Inferior parietal cortex (tissue), 1 donor: ENCODE measurements around the gene PILRB.
"Not testable (repeated sequence)": the region's sequence is repeated elsewhere in the genome, so short reads cannot be mapped to it uniquely, and the experiment has no call there.

Experiments
- DNase-seq: peaks from one replicate; pipeline ENCODE4 v3.0.0-alpha.2; 2016; ENCODE audit errors: extremely low spot score

The PILRB gene

GRCh38 chr7:100376066-100376465 is 18.1 kb downstream of the PILRB start:
- no peak for DNase-seq

GRCh38 chr7:100378114-100378755 is 20.3 kb downstream of the PILRB start:
- DNase-seq: no peak

GRCh38 chr7:100380196-100380595 is 22.3 kb downstream of the PILRB start:
- no peak for DNase-seq

GRCh38 chr7:100381531-100382233 is 23.8 kb downstream of the PILRB start:
- DNase-seq: not testable (repeated sequence)

GRCh38 chr7:100382234-100382853 is 24.4 kb downstream of the PILRB start:
- not testable (repeated sequence) for DNase-seq

GRCh38 chr7:100384628-100385294 is 26.8 kb downstream of the PILRB start:
- DNase-seq: no peak

- no peak for DNase-seq
These were observed 29.0 kb downstream of the PILRB start for GRCh38 chr7:100386940-100387339.

- DNase-seq: no peak
These were observed 29.8 kb downstream of the PILRB start for GRCh38 chr7:100387695-100388094.

GRCh38 chr7:100389437-100390088 is 31.6 kb downstream of the PILRB start:
- no peak for DNase-seq

- DNase-seq: no peak
These were observed 32.5 kb downstream of the PILRB start for GRCh38 chr7:100390286-100391009.

- DNase-seq: no peak
These were observed 35.5 kb downstream of the PILRB start for GRCh38 chr7:100393233-100393905.

- no peak for DNase-seq
These were observed 36.2 kb downstream of the PILRB start for GRCh38 chr7:100394077-100394476.

GRCh38 chr7:100396421-100396982 is 38.6 kb downstream of the PILRB start:
- DNase-seq: no peak

GRCh38 chr7:100397315-100398081 is 39.6 kb downstream of the PILRB start:
- DNase-seq: no peak

- DNase-seq: no peak
These were observed 40.3 kb downstream of the PILRB start for GRCh38 chr7:100398239-100398638.

GRCh38 chr7:100400041-100400440 is 42.1 kb downstream of the PILRB start:
- DNase-seq: no peak

GRCh38 chr7:100400656-100401055 is 42.7 kb downstream of the PILRB start:
- DNase-seq: no peak

- no peak for DNase-seq
These were observed 43.9 kb downstream of the PILRB start for GRCh38 chr7:100401811-100402210.

- DNase-seq: no peak
These were observed 44.3 kb downstream of the PILRB start for GRCh38 chr7:100402241-100402640.

- DNase-seq: no peak
These were observed 48.9 kb downstream of the PILRB start for GRCh38 chr7:100406767-100407166.
